GM10847 (cell line): ENCODE data around the gene SYTL2.

Experiments used
- POLR2A ChIP-seq: IDR thresholded peaks from 2 replicates; pipeline ENCODE4 v1.6.1; 2011; ENCODE audit not compliant: insufficient read length; ENCODE audit errors: extremely low read depth

The SYTL2 gene

GRCh38 chr11:85699957-85700741, 110.8 kb downstream of the SYTL2 start:
- no peak for TF ChIP-seq POLR2A

DNA sequence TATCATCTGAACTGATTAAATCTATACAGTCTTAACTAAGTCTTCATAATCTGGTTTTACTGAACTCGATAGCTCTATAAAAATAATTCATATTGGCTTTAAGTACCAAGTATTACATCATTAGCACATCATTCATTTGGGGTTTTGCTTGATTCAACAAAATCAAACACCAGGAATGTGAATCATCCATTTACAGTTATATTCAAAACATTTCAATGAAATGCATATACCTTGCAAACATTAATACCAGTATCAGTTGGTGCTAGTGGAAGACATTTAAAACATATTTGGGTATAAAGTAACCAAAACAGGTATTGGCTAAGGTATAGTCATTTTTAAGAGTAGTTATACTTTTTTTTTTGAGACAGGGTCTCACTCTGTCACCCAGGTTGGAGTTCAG, 112.7 kb downstream of the SYTL2 start:
- TF ChIP-seq POLR2A, result no peak

GRCh38 chr11:85697747-85698146, 113.2 kb downstream of the SYTL2 start:
- no peak for TF ChIP-seq POLR2A

GRCh38 chr11:85695546-85695945, 115.4 kb downstream of the SYTL2 start:
- no peak for TF ChIP-seq POLR2A

DNA sequence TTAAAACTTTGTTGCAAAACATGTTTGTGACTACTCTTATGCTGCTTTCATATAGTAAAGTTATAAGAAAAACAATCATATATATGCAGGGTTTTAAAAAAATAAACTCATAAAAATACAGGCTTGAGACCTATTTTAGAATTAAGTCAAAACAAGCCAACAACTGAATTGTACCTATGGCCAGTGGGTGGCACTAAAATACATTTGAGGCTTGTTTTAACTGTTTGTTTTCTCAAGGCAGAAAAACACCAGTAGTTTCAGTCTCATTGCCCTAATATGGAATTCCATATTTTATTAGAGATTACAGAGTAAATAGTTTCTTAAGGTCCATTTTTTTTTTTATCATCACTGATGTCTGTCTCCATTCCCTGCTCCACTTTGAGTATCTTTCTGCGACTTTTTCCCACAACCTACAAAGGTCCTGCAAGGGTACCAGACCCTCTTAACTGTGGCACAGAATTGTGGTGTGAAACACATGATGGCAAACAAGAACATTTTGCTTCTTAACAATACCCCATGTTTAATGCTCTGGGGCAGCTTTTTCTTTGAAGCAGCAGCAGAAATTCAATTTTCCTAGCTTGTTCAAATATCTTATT, 116.5 kb downstream of the SYTL2 start:
- TF ChIP-seq POLR2A, result no peak

DNA sequence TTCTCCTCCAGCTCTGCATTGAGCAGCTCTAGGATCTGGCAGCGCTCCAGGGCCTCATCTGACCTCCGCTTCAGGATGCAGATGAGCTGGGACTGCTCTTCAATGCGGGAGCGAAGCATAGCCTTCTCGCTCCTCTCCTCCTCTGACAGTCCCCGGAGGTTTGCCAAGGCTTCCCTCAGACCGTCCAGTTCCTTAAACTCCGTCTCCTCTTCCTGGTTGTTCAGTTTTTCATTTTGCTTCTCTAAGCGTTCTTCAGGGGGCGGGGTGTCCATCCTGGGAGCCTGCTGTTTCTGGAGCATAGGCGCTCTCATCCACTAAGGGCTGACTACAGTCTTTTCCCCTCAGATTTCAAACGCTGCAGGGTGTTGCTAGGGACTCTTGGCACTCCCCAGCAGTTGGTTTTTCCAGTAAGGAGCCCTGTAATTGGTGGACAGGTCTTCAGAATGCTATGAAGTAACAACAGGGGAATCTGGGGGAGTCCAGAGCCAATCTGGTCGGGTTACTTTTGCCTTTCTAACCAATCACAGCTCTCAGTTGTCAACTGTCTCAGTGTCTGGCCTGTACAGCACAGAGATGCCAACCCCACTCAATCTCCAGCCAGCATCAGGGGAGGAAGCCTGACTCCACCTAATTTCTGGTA, 125.0 kb downstream of the SYTL2 start, which contains the start of gene CCDC89:
Gene CCDC89, minus strand, starts transcription at position 376 of the 640 bp plus-strand sequence. Its CDS starts 65 bp downstream, at position 311.
- no peak for TF ChIP-seq POLR2A

DNA sequence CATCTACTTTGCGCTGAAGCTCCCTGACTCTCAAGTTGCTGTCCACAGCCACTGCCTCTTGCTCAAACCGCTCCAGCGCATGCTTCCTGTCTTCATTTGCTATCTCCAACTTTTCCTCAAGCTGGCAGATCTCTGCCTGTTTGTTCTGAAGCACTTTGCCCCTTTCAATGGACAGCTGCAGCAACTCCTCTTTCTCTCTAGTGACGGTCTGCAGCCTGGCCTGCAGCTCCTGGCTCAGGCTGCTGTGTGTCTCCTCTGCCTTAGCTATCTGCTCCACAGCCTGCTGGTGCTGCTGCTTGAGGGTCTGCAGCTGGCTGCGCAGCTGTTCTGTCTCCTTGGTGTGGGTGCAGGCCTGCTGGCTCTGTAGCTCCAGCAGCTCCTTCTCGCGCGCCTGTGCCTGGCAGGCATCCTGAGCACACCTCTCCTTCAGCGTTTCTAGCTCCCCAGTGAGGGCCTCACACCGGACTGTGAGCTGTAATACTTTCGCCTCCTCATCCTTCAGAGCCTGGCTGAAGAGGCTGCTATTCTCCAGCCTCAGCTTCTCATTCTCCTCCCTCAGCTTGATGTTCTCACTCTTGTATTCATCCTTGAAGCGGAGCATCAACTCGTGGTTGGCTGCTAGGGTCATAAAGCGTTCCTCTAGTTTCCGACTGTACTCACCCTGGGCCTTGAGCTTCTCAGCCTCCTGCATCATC, 125.7 kb downstream of the SYTL2 start:
- TF ChIP-seq POLR2A, result no peak

GRCh38 chr11:85682330-85683305, 128.3 kb downstream of the SYTL2 start:
- TF ChIP-seq POLR2A, result no peak

DNA sequence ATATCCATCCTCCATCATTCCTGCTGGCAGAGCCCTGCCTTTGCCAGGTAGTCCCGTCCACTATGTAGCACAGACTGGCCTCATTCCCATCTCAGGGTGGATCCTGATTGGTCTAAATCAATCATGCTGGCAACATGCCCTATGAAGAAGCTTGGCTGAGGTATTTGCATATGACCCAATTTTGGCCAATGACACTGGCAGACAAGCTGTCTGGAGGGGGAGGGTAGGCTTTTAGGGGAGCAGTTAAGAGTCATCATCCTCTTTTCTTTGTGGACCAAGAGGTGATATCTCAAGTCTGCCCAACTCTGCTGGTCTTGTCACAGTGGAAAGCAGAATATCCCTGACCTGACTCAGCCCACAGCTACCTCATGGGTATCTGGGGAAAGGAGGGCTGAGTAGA, 130.0 kb downstream of the SYTL2 start:
- no peak for TF ChIP-seq POLR2A

- TF ChIP-seq POLR2A, result no peak
Observed at GRCh38 chr11:85679576-85679975, 131.4 kb downstream of the SYTL2 start.

- TF ChIP-seq POLR2A, result no peak
Observed at GRCh38 chr11:85673393-85673792, 137.5 kb downstream of the SYTL2 start.

DNA sequence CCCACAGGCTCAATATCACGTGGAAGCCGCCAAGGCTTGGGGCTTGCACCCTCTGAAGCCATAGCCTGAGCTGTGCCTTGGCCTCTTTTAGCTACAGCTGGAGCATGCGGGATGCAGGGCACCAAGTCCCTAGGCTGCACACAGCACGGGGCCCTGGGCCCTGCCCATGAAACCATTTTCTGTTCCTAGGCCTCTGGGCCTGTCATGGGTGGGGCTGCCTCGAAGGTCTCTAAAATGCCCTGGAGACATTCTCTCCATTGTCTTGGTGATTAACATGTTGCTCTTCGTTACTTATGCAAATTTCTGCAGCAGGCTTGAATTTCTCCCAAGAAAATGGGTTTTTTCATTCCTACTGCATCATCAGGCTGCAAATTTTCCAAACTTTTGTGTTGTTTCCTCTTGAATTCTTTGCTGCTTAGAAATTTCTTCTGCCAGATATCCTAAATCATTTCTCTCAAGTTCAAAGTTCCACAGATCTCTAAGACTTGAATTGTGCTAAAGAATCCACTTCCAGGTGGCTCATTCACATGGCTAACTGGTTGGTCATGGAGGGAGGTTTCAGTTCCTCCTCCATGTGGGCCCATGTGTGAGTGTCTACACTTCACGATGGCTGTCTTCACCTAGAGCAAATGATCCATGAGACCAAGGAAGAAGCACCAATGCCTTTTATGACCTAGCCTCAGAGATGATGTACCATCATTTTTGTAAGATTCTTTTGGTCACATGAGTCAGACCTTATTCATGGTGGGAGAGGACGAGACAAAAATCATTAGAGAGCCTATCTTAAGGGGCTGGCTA, 138.6 kb downstream of the SYTL2 start:
- TF ChIP-seq POLR2A, result no peak

- TF ChIP-seq POLR2A, result no peak
Observed at GRCh38 chr11:85668157-85668556, 142.8 kb downstream of the SYTL2 start.

DNA sequence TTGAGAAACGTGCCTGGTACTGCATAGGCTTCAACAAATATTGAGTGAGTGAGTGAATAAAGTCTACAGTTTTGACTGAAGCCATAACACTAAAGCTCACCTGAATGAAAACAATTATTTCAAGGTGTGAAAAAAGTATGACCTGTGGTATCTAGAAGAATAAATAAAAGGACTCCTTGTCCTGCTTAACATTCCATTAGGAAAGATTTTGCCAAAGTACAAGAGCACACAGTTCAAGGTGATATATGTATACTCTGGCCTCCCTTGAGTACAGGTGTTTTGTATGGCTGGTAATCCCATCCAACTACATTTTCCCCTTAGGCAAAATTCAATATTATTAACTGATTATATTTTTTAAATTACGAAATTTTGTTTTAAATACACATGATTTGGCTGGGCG, 144.3 kb downstream of the SYTL2 start:
- TF ChIP-seq POLR2A, result no peak
